GM10248 (cell line): ENCODE results near the gene SLMAP.

Experiments used
- CTCF ChIA-PET: fragments of 300-600 bp; sonication (Branson Sonifier 250); formaldehyde crosslinking; extraction: SDS; loops from one replicate; lab custom pipeline; 2021; ENCODE audit warnings: antibody characterized with exemption; lab: Yijun Ruan, JAX
- POLR2A ChIA-PET: fragments of 350-650 bp; sonication (Branson Sonifier 250); formaldehyde crosslinking; extraction: SDS; loops from one replicate; lab custom pipeline; 2020; ENCODE audit warnings: antibody characterized with exemption; lab: Yijun Ruan, JAX
- DNase-seq: peaks from one replicate; pipeline ENCODE4 v3.0.0; 2012; ENCODE audit errors: extremely low spot score
- CTCF ChIP-seq: IDR thresholded peaks from 2 replicates; pipeline ENCODE4 v1.5.1; 2012; ENCODE audit warnings: mild to moderate bottlenecking, low read depth; ENCODE audit errors: extremely low read depth, missing control alignments, control extremely low read depth

The SLMAP gene

GRCh38 chr3:57770009-57770827, 14.1 kb downstream of the SLMAP start:
- ChIA-PET CTCF (interaction anchor here (1.4 to 1.7 kb wide), 4 partner anchors 8 to 84 kb away, joined by 3 to 5 read pairs (median 4); no protein-coding TSS in a partner anchor), POLR2A (no interaction called here)
- no peak for TF ChIP-seq CTCF

GRCh38 chr3:57772251-57772650, 16.1 kb downstream of the SLMAP start:
- ChIA-PET CTCF (interaction anchor here (1.0 to 1.5 kb wide), 3 partner anchors 10 to 54 kb away, joined by 3 to 4 read pairs (median 3); no protein-coding TSS in a partner anchor), POLR2A (no interaction called here)
- no peak for DNase-seq

More at GRCh38 chr3:57770009-57770827, 14.1 kb downstream of the SLMAP start:
- DNase-seq: no peak

GRCh38 chr3:57777774-57778173, 21.7 kb downstream of the SLMAP start:
- POLR2A ChIA-PET: no interaction called here
- TF ChIP-seq CTCF: no peak
- CTCF ChIA-PET: interaction anchor here (1.9 kb wide), 1 partner anchor 10 kb away, joined by 4 read pairs; no protein-coding TSS in a partner anchor
- no peak for DNase-seq

More at GRCh38 chr3:57772251-57772650, 16.1 kb downstream of the SLMAP start:
- TF ChIP-seq CTCF: no peak

- ChIA-PET CTCF (no interaction called here), POLR2A (no interaction called here)
- no peak for TF ChIP-seq CTCF
- no peak for DNase-seq
These were observed 22.4 kb downstream of the SLMAP start for GRCh38 chr3:57778494-57778893.

GRCh38 chr3:57779666-57780065, 23.6 kb downstream of the SLMAP start:
- POLR2A ChIA-PET: no interaction called here
- DNase-seq: no peak
- TF ChIP-seq CTCF: no peak
- CTCF ChIA-PET: interaction anchor here (1.2 to 2.1 kb wide), 2 partner anchors 11 to 14 kb away, joined by 4 to 8 read pairs; no protein-coding TSS in a partner anchor

- ChIA-PET CTCF (interaction anchor here (0.8 to 2.3 kb wide), 5 partner anchors 13 to 58 kb away, joined by 3 to 8 read pairs (median 5); no protein-coding TSS in a partner anchor), POLR2A (interaction anchor here (0.5 kb wide), 1 partner anchor 221 kb away, joined by 4 read pairs; no protein-coding TSS in a partner anchor)
- DNase-seq: no peak
- TF ChIP-seq CTCF: no peak
These were observed 27.3 kb downstream of the SLMAP start for GRCh38 chr3:57783186-57784088.
